ENCODE data around the gene GAMT.

Gene GAMT

GRCh38 chr19:1360818-1361461 is 40.4 kb downstream of the GAMT start:
- no peak overlapping the region for H3K27ac ChIP-seq

GRCh38 chr19:1360126-1360817 is 41.1 kb downstream of the GAMT start:
- no peak for TF ChIP-seq CTCF (conservative IDR thresholded peaks at IDR 0.05)
- no peak overlapping the region for H3K27ac ChIP-seq

More at GRCh38 chr19:1360818-1361461, 40.4 kb downstream of the GAMT start:
- TF ChIP-seq CTCF (conservative IDR thresholded peaks at IDR 0.05): no peak

- peak overlapping the region; percentile 95 for H3K27ac ChIP-seq
- TF ChIP-seq CTCF (conservative IDR thresholded peaks at IDR 0.05): no peak
Observed at GRCh38 chr19:1357531-1358109, 43.7 kb downstream of the GAMT start.

GRCh38 chr19:1356508-1356865 is 44.9 kb downstream of the GAMT start:
- no peak for TF ChIP-seq CTCF (conservative IDR thresholded peaks at IDR 0.05)
- peak overlapping the region; percentile 95 for H3K27ac ChIP-seq

GRCh38 chr19:1355568-1356507 is 45.5 kb downstream of the GAMT start:
- TF ChIP-seq CTCF (conservative IDR thresholded peaks at IDR 0.05): no peak
- H3K27ac ChIP-seq: peak overlapping the region; percentile 95

- H3K27ac ChIP-seq: peak overlapping the region; percentile 95
- TF ChIP-seq CTCF (conservative IDR thresholded peaks at IDR 0.05): no peak
Observed at GRCh38 chr19:1354970-1355567, 46.3 kb downstream of the GAMT start.
